GM21619 (cell line): ENCODE data around the gene DYNC2I2.
"Not testable (repeated sequence)": the region's sequence is repeated elsewhere in the genome, so short reads cannot be mapped to it uniquely, and the experiment has no call there.

Experiments used
- ATAC-seq: cut with Tn5 transposase; IDR thresholded peaks from one replicate; pipeline ENCODE4 v1.9.1; 2021; ENCODE audit not compliant: unreplicated experiment

Gene DYNC2I2

DNA sequence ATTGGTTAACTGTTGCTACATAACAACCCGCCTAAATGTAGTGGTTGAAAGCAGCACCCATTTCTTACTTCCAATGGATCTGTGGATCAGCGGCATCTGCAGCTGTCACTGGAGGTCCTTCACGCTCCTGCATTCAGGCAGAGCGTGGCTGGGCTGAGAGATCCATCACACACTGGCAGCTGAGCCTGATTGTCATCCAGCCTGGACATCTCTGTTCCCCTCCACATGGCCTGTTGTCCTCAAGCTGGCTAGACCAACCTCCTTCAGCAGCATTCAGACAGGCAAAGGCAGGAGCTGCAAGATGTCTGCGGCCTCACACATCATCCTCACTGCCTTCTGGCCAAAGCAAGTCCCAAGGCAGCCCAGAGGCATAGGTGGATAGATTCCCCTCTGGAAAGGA lies 36.9 kb downstream of the DYNC2I2 start:
- ATAC-seq, result no peak

DNA sequence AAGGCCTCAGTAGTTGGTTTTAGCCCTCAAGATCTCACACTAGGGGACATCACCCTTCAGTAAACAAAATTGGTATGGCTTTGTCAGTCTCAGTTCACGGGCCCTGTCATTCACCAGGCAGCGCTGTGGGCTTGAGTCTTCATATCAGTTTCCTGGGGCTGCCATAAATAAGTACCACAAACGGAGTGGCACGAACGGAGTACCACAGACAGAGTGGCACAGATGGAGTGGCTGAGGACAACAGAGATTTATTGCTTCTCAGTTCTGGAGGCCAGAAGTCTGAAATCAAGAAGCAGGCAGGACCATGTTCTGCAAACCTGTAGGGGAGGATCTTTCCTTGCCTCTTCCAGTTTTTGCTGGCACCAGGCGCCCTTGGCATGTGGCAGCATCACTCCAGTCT lies 37.5 kb downstream of the DYNC2I2 start:
- ATAC-seq, result no peak

DNA sequence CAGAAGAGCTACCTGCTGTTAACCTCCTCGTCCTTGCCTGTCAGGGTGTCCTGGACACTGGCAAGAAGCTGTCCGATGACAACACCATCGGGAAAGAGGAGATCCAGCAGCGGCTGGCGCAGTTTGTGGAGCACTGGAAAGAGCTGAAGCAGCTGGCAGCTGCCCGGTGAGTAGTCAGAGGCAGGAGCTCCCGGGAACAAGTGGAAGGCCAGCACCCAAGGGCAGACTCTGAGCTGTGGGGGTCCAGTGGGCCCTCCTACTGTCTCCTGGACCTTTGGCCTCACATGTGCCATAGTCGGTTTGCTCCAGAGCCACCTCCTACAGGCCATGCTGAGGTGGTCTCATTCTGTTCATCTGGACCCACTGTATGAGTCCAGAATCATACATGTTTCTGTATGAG lies 38.7 kb downstream of the DYNC2I2 start:
- no peak for ATAC-seq

DNA sequence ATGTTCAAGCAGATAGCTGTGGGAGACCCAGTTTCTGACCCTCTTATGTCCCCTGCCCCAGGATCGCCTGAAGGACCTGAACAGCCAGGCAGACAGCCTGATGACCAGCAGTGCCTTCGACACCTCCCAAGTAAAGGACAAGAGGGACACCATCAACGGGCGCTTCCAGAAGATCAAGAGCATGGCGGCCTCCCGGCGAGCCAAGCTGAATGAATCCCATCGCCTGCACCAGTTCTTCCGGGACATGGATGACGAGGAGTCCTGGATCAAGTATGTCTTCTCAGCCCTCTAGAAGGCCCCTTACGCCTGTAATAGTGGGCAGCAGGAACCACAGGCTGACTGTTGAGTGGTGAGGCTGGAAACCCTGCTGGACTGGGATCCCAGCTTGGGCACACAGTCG lies 41.1 kb downstream of the DYNC2I2 start:
- ATAC-seq, result no peak

DNA sequence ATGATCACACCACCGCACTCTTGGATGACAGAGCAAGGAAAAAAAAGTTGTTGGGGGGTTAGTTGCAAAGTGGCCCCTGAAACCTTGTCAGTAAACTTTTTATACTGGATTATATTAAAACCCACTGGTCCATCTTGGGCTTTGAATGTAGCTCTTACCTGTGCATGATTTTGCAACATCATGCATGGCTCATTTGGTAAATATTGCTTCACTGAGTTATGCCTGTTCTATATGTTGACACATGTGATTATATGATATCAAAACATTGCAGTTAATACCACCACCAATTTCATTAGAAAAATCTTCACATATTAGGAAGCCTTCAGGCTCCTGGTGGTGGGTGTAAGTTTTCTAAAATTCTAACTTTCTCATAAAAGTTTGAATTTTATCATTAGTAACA lies 41.9 kb downstream of the DYNC2I2 start:
- no peak for ATAC-seq

DNA sequence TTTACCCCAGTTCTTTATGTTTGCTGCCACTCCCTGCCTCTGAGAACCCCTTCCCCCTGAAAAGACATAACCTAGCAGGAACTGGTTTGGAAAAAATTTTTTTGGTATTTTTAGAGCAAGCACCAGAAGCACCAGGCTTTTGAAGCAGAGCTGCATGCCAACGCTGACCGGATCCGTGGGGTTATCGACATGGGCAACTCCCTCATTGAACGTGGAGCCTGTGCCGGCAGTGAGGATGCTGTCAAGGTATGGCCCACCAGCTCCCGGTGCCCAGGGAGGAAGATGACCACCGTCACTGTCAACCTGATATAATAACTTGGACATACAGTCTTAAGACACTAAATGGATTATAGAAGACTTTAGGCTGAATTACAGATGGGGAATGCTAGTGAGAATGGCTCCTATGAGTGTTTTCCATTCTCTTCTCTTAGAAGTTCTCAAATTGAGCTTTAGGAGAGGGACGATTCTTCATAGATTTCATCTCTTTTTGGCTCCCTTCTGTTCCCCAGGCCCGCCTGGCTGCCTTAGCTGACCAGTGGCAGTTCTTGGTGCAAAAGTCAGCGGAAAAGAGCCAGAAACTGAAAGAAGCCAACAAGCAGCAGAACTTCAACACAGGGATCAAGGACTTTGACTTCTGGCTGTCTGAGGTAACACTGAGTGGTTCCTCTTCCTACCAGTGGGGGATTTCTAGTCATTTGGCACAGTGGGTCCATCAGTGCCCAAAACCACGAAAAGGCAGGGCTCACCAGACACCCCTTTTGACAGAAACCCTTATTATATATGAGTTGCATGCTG lies 44.9 kb downstream of the DYNC2I2 start:
- no peak for ATAC-seq

DNA sequence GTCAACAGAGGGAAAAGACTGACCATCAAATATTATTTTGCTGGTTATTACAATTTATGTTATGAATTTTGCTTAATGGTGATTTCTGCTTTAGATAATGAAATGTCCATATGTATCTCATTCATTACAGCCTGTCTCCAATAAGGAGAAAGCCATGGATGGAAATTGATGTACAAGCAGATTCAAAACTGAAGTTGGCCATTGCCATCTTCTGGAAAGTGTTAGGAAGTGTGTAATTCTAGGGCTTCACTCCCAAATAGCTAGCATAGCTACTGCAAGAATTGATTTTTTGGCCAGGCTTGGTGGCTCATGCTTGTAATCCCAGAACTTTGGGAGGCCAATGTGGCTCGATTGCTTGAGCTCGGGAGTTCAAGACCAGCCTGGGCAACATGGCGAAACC lies 45.8 kb downstream of the DYNC2I2 start:
- ATAC-seq, result no peak

DNA sequence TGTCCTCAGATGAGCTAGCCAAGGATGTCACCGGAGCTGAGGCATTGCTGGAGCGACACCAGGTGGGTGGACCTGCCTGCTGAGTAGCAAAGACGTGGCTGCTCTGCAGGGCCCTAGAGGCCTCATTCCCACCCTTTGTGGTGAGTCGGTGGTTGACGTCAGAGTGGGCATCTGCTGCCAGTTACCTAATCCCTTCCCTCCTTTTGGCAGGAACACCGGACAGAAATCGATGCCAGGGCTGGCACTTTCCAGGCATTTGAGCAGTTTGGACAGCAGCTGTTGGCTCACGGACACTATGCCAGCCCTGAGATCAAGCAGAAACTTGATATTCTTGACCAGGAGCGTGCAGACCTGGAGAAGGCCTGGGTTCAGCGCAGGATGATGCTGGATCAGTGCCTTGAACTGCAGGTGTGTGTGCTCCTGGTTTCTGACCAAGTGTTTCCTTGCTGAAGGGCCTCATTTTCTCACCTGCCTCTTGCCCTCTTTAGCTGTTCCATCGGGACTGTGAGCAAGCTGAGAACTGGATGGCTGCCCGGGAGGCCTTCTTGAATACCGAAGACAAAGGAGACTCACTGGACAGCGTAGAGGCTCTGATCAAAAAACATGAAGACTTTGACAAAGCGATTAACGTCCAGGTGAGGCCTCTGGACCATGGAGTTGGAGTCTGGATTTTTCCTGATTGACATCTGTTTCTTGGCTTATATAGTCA lies 48.9 kb downstream of the DYNC2I2 start:
- no peak for ATAC-seq

DNA sequence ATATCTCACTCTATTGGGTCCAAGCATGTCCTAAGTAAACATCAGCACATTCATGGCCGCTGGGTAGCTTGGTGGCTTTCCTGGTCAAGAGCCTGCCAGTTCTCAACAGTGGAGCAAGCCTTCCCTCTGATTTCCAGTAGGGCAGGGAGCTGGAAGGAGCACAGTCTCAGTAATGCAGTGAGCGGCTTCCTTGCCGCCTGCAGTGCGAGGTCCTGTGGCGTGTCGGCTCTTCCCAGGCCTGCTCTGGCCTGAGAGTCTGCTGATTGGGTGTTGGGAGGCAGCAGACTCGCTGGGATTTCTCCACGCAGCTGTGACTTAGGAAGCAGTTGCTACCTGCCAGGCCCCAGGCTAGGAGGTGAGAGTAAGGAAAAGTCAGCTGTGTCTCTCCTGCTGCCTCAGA lies 53.0 kb downstream of the DYNC2I2 start:
- no peak for ATAC-seq

DNA sequence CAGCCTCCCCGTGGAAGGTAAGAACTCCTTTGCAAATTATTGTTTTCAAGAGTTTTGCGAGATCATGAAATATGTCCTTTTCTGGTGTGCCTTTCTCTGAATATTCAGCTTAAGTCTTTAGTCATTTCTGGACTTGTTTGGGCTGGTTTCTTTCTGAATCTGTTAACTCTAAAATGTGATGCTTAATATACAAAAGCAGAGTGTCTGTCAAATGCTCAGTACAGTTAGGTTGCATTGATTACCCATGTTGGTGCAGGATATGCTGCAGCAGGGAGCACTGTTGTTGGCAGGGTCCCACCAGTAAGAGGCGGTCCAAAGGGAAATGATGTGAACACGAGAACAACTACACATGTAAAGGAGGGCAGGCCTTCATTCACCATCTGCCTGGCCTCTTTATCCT lies 56.5 kb downstream of the DYNC2I2 start:
- no peak for ATAC-seq

DNA sequence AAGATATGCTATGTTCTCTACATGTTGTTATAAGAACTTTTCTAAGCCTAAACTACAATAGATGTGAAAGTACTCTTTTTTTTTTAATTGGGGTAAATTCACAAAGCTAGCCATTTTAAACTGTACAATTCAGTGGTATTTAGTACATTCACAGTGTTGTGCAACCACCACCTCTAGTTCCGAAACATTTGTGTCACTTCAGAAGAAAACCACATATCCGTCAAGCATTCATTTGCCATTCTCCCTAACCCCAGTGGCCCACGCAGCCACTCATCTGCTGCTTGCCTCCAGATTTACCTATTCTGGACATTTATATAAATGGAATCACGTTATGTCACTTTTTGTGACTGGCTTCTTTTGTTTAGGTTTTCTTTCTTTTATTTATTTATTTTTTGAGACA lies 61.2 kb downstream of the DYNC2I2 start:
- ATAC-seq, result no peak

DNA sequence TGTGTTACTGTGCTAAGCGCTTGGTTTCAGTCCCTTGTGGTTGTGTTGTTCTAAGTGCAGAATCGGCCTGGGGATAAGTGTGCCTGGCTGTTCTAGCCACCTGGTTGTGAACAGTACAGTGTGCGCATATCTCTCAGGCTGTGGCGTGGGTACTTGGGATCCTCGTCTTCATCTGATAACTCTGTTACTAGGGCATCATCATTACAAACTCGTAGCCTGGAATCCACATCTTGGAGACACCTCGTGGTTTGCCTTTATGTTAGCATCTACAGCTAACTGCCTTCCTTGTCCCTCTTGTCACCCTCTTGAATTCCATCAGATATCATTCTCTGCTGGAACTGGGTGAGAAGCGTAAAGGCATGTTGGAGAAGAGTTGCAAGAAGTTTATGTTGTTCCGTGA lies 62.8 kb downstream of the DYNC2I2 start:
- ATAC-seq, result no peak

DNA sequence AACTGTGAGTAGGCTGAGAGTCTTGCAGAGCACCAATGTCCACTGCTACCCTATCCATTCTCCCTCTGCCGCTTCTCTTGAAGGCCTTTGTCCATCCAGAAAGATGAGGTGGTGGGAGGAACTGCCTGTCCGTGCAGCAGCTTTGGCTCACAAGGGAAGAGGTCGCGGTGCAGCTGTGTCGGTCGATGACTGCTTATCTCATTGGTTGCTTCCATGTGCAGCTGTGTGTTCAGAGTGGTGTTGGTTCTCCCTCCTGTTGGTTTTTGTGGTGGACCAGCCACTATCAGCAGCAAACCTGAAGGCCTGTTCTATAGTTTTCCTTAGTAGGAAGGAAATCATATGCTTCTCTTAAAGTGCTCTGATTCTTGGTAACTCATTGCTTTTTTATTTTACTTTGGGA lies 63.6 kb downstream of the DYNC2I2 start:
- no peak for ATAC-seq

DNA sequence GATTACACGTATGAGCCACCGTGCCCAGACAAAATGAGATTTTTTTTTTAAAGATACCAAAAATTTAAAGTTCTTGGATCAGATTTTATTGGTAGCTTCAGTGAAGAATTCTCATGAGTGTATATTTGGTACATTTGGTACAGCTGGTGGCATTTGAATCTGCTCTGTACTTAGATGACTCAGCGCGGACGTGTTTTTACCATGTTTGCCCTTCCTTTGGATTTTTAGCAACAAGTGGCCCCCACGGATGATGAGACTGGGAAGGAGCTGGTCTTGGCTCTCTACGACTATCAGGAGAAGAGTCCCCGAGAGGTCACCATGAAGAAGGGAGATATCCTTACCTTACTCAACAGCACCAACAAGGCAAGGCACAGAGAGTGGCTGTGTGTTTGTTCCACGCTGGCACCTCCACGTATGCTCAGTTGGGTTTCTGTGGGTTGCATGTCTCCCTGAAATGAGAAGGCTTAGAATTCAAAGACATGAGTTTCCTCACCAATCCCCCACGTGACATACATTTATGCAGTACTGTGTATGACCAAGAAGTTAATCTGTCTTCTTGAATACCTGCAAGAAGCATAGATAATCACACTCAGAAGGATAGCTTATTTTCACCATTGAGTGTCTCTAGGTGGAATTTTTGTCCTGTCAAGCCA lies 67.9 kb downstream of the DYNC2I2 start:
- ATAC-seq, result no peak

DNA sequence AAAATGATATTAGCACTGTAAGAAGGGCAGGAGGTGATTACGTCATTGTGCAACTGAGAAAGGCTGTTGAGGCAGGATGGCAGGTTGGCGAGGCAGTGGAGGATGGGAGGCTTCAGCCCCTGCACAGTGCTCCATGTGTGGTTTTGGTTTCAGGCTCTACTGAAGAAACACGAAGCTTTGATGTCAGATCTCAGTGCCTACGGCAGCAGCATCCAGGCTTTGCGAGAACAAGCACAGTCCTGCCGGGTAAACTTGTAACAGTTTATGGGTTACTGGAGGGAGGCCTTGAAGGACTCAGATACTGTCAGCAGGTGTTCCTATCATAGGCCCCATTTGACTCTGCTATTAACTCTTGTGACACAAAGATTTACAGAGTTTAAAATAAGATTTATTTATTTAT lies 69.2 kb downstream of the DYNC2I2 start:
- ATAC-seq, result no peak

DNA sequence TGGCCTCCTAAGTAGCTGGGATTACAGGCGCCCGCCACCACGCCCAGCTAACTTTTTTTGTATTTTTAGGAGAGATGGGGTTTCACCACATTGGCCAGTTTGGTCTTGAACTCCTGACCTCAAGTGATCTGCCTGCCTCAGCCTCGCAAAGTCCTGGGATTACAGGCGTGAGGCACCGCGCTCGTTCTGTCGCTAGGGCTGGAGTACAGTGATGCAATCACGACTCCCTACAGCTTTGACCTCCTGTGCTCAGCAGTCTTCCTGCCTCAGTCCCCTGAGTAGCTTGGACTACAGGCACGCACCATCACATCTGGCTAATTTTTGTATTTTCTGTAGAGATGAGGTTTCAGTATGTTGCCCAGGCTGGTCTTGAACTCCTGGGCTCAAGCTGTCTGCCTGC lies 69.7 kb downstream of the DYNC2I2 start:
- not testable (repeated sequence) for ATAC-seq

DNA sequence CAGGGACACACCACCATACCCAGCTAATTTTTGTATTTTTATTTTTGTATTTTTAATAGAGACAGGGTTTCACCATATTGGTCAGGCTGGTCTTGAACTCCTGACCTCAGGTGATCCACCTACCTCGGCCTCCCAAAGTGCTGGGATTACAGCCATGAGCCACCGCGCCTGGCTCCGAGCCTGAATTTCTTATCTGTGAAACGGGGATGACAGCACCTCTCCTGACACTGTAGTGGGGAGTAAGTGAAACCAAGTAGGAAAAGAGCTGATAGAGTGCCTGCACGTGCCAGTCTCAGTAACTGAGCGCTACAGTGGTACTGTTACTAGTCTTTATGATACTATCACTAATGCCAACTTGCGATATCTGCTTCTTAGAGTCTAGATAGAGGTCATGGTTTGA lies 71.5 kb downstream of the DYNC2I2 start:
- not testable (repeated sequence) for ATAC-seq
